Pancreas (tissue), 10 donors: ENCODE measurements around the gene DOK3. TPM values are rescaled to one million over a fixed set of nuclear protein-coding genes. Genes with fewer than 3 reads are reported as not detected.

Experiments used
- ATAC-seq, 4 donors: fragments of 200-7000 bp; cut with Tn5 transposase; one replicate each; pipeline versions ENCODE4 v1.8.0 to v1.9.1; 2020; ENCODE audit warnings: mild to moderate bottlenecking in 4 of 4, moderate library complexity in 4 of 4
- DNase-seq, 6 donors: peaks; one replicate each; pipeline ENCODE4 v3.0.0-alpha.2; 2020
- FAIRE-seq: peaks from 2 replicates; lab custom pipeline; 2012; peaks lifted over from hg19 to GRCh38; lab: Jason Lieb, UNC
- H3K27ac ChIP-seq, 4 donors: fragments of 200-600 bp; sonication (generic); 1 replicate in 3 of 4; 2 replicates in 1 of 4; pipeline versions ENCODE4 v1.5.0 to v1.8.0; 2020
- H3K27me3 ChIP-seq, 4 donors: fragments of 200-600 bp; one replicate each; pipeline ENCODE4 v1.8.0; 2021
- H3K36me3 ChIP-seq, 3 donors: fragments of 200-600 bp; sonication (generic) in 1 of 3; one replicate each; pipeline versions ENCODE4 v1.5.0 to v1.8.0; 2020 to 2021
- H3K4me1 ChIP-seq, 3 donors: fragments of 200-600 bp; one replicate each; pipeline ENCODE4 v1.8.0; 2021
- H3K4me3 ChIP-seq, 4 donors: fragments of 200-600 bp; sonication (generic) in 2 of 4; one replicate each; pipeline versions ENCODE4 v1.5.0 to v1.8.0; 2020 to 2021
- H3K9me3 ChIP-seq, 4 donors: fragments of 200-600 bp; one replicate each; pipeline ENCODE4 v1.8.0; 2021
- CTCF ChIP-seq, 4 donors: fragments of 200-600 bp; sonication (generic) in 3 of 4; IDR thresholded peaks; one replicate each; pipeline versions ENCODE4 v1.5.0 to v1.8.0; 2021; ENCODE audit warnings: antibody characterized with exemption in 4 of 4
- WGBS, 2 donors: extraction: QIAGEN DNeasy Blood & Tissue Kit; methylation state at CpG; one replicate each; pipeline ENCODE4 v1.1.7; 2013; 5-methylcytosine and 5-hydroxymethylcytosine counted together
- intact Hi-C, 3 donors: fragments of 100-400 bp; cut with DNase I; formaldehyde crosslinking; loops; one replicate each; pipeline versions ENCODE4 v1.11.1 to v1.14.2; 2022
- polyA plus RNA-seq, 2 donors: library from polyadenylated mRNA; stranded (reverse); fragments of 200-250 nt; gene quantifications; one replicate each; pipeline ENCODE4 v1.2.3, GENCODE V29; 2013
- total RNA-seq, 6 donors: library from RNA; stranded (reverse); fragmentation: NEBNext Ultra II Directional in 4 of 6; extraction: Animal tissue kit (Norgen Biotek cat#: 25700) in 4 of 6; gene quantifications; one replicate each; pipeline versions ENCODE4 v1.2.1 to v1.2.4, GENCODE V29; 2021 to 2023
- donor health status: healthy with polysubstance abuse.
- donor health status: DM: no; HTN: no; CAD: no; lungs with moderate emphysema.
- donor health status: DM: no; HTN: no; CAD: no.
- donor health status: control.
- donor health status: control.
- donor health status: Bipolar disorder and iron deficiency.
- donor health status: DM: yes; HTN: yes; CAD: no.
- donor health status: DM: no; HTN: no; CAD: no.
- donor health status: DM: no; HTN: no; CAD: no.
- donor health status: DM: yes; HTN: yes; CAD: no.

Gene DOK3
- total and polyA plus RNA-seq, 8 donors, result 0.98 to 11.4 (median 4.7) TPM

- 3 to 4% methylated on average over 24 to 29 of the region's 29 CpGs for WGBS, 2 donors
- intact Hi-C loops, result no loop called here
Measured at GRCh38 chr5:177496727-177497291, 12.8 kb downstream of the DOK3 start.

GRCh38 chr5:177496070-177496726 lies 13.4 kb downstream of the DOK3 start:
- Histone ChIP-seq H3K27ac (peak overlapping the region in 2 of 4 donors; percentile 5 to 39), H3K4me3 (peak overlapping the region; percentile 61 to 79 (median 69)), H3K4me1 (peaks cover 0 to 5% (median 0%) of the 10 kb centered on the region in 3 donors), H3K27me3 (no peaks in the 10 kb centered on the region), H3K9me3 (no peaks in the 10 kb centered on the region), H3K36me3 (no peaks in the 10 kb centered on the region)
- no peak for FAIRE-seq
- ATAC-seq, result no peak
- intact Hi-C loops, result no loop called here
- TF ChIP-seq CTCF (IDR thresholded peaks at IDR 0.05), result no peak
- peak in 3 of 6 donors; percentile 31 to 65 (median 47) for DNase-seq
- 29 to 30% methylated on average over 12 of the region's 12 CpGs for WGBS, 2 donors

More at GRCh38 chr5:177496727-177497291, 12.8 kb downstream of the DOK3 start:
- Histone ChIP-seq H3K9me3 (no peaks in the 10 kb centered on the region), H3K27me3 (no peaks in the 10 kb centered on the region), H3K36me3 (no peaks in the 10 kb centered on the region), H3K4me3 (peak overlapping the region; percentile 61 to 79 (median 69)), H3K27ac (peak overlapping the region; percentile 31 to 50 (median 46)), H3K4me1 (peaks cover 0 to 5% (median 0%) of the 10 kb centered on the region in 3 donors)
- ATAC-seq (peak; percentile 5 to 22 (median 17)), FAIRE-seq (no peak), DNase-seq (peak in 4 of 6 donors; percentile 52 to 85 (median 72))
- TF ChIP-seq CTCF (IDR thresholded peaks at IDR 0.05), result no peak

GRCh38 chr5:177495243-177496060 lies 14.2 kb downstream of the DOK3 start:
- TF ChIP-seq CTCF (IDR thresholded peaks at IDR 0.05), result no peak
- Histone ChIP-seq H3K4me1 (peaks cover 0 to 5% (median 0%) of the 10 kb centered on the region in 3 donors), H3K36me3 (no peaks in the 10 kb centered on the region), H3K27me3 (no peaks in the 10 kb centered on the region), H3K4me3 (peak overlapping the region in 1 of 4 donors; percentile 17), H3K27ac (peak overlapping the region in 2 of 4 donors; percentile 15 to 41), H3K9me3 (no peaks in the 10 kb centered on the region)
- DNase-seq (peak in 2 of 6 donors; percentile 41 to 77), FAIRE-seq (no peak), ATAC-seq (no peak)
- intact Hi-C loops, result no loop called here
- 84 to 86% methylated on average over 14 of the region's 14 CpGs for WGBS, 2 donors

- 68 to 83% methylated on average over 10 to 11 of the region's 11 CpGs for WGBS, 2 donors
- Histone ChIP-seq H3K27me3 (no peaks in the 10 kb centered on the region), H3K36me3 (no peaks in the 10 kb centered on the region), H3K27ac (peak overlapping the region in 2 of 4 donors; percentile 15 to 41), H3K4me1 (peaks cover 0 to 5% (median 0%) of the 10 kb centered on the region in 3 donors), H3K4me3 (peak overlapping the region in 1 of 4 donors; percentile 17), H3K9me3 (no peaks in the 10 kb centered on the region)
- FAIRE-seq, result no peak
- DNase-seq, result peak in 4 of 6 donors; percentile 42 to 65 (median 62)
- TF ChIP-seq CTCF (IDR thresholded peaks at IDR 0.05), result no peak
- peak in 1 of 4 donors; percentile 5 for ATAC-seq
- intact Hi-C loops, result no loop called here
Measured at GRCh38 chr5:177494346-177495195, 15.1 kb downstream of the DOK3 start.
